ENCODE data around the gene HSD3B2. TPM values are rescaled to one million over a fixed set of nuclear protein-coding genes. Genes with fewer than 3 reads are reported as not detected.
"Not testable (repeated sequence)": the region's sequence is repeated elsewhere in the genome, so short reads cannot be mapped to it uniquely, and the experiment has no call there.

Gene HSD3B2
- polyA plus RNA-seq (ENCODE audit: insufficient read depth in 1 of 5, insufficient read length in 5 of 5, low replicate concordance in 1 of 5), result under 1 TPM; 0.14 to 0.23 (median 0.21) TPM
- long read RNA-seq, donor 1, result 0 reads
- long read RNA-seq, donor 2, result 0 reads
- long read RNA-seq, donor 3, result 0 reads
- long read RNA-seq, donor 4, result 0 reads
- long read RNA-seq, donor 5, result 0 reads
- long read RNA-seq, donor 6, result 0 reads
- long read RNA-seq, donor 7, result 0 reads
- long read RNA-seq, donor 8, result 0 reads

DNA sequence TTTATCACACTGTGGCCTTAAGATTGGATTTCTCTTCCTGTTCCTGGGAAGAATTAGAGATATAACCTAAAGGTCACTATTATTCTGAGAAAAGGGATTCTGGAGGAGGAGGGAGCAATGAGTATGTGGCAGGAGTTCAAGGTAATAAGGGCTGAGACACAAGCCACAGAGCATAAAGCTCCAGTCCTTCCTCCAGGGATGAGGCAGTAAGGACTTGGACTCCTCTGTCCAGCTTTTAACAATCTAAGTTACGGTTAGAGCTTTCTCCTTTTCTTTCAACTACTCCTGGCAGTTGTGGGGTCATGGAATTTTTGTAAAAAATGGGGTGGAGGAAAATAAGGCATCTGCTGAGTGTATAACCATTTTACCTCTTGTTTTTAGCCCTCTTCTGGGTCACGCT lies at the start of gene HSD3B2:
Gene HSD3B2 (plus strand): TSS at position 201 of the 400 bp plus-strand sequence. CDS start 270 bp downstream, outside the sequence.
- DNase-seq, result no peak

DNA sequence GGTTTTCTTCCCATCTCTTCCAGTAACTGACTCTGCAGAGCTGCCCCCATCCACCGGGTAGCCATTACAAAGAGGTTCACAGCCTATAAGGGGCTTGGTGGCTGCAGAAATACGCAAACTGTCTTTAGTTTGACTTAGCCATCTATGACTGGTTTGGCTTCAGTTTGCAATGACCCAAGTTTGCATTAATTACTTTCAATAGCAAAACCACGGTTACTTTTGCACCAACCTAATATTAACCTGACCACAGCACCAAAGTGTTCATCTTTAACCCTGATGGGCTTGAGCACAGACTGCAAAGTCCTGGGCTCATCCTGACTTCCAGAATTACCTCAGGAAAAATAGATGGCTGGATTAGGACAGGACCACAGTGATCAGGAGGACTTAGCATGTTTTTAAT lies 48.5 kb upstream of the HSD3B2 start:
- no peak for DNase-seq

DNA sequence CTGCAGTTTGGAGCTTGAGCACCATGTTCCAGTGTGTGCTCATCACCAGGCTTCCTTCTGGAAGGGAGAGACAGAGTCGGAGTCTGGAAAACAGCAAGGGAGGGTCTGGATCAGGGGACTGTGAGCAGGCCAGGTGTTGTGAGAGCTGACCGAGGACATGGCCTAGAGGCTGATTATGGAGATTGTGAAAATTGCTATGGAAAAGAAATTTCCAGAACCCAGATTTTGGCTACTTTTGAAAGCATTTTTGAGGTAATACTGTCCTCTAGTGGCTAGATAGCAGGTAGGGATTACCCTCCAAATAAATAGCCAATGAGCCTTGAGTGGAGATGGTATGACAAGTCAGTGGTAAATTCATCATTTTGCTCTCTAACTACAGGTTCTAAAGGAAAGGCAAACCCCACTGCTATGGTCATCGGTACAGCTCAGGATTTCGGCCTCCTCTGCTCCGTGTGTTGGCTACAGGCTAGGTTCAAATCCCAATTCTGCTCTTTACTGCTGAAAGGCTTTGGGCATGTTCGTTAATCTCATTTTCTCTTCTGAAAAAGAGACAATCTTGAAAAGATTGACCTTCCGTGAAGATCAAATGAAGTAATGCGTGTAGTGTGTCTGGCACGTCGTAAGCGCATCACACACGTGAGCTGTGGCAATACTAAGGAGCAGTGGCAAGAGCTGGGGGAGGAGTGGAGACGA lies 47.4 kb upstream of the HSD3B2 start:
- DNase-seq, result peak; percentile 27 to 40

DNA sequence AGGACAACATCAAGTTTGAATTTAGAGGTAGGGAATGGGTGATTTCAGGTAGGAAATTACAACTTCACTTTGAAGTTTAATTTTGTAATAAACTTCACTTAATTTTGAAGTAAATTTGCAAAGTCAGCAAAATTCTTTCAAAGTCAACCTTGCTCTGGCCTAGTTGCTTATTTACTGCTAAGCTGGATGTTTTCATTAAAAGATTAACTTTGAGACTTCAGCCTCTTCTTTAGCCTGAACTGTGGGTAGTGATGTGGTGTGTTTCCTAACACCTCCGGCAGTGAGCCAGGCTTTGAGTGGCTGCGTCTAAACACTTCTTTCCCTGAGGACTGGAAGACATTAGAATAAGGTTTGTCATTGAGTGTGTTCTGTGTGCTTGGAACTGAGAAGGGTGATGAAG lies 46.4 kb upstream of the HSD3B2 start, which contains the start of gene HAO2:
Gene HAO2 (plus strand): TSS at position 232 of the 400 bp plus-strand sequence. CDS start 12,301 bp downstream, outside the sequence.
- DNase-seq, result no peak

DNA sequence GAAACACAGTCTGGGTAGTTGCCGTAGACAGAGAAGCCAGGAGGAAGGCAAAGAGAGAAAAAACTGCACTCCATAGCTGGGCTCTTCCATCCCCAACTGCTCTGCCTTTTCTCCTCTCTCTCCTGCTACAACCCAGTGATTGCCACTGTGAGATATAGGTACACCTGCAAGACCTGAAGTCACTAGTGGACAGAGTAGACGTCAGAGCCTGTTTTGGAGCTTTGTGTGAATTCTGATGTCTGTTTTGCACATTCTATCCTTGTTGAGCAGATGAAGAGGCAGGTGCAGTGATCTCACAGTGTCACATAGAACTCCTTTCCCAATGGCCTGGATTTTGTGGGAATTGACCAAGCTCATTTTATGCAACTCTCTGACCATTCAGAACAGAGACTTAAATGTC lies 44.2 kb upstream of the HSD3B2 start:
- no peak for DNase-seq

DNA sequence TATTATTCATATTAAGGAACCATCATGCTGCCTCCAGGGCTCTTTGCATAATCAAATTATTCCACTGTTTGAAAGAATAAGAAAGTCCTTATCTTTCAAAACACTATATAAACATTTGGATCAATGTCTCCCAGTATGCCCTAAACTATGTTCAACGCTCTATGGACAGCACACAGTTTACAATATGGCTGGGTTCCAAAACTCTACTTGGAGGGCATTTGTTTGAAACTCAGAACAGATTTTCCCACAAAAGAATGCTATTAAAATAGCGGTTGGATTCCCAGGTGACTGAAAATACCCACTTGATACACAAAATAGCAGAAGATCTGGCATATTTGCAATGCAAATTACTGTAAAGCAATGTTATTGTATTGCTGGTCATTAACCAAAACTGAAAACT lies 43.1 kb upstream of the HSD3B2 start:
- DNase-seq, result no peak

DNA sequence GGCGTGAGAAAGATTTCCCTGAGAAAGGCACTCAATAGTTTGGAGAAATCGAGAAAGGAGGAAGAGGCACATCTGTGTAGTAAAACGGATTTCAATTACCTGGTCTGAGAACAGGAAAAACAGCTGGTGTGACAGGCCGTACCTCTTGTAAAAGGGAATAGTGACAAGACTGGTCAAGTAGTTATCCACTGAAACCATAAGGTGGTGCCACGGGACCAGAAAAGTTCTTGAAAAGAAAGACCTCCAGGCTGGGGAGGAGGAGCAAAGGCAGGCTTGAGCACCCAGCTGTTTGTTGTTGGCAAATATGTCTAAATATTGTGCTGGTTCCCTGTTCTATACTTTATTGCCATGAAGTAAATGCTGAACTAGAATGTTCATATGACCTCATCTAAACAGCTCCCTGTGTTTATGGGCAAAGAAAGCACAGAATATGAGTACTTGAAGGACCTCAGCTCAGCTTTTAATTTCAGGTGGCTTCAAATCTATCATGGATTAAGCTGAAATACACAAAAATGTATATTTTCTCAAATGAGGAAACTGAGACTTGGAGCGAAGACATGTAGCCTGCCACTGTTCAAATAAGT lies 42.4 kb upstream of the HSD3B2 start:
- DNase-seq, result peak; percentile 67 to 78

DNA sequence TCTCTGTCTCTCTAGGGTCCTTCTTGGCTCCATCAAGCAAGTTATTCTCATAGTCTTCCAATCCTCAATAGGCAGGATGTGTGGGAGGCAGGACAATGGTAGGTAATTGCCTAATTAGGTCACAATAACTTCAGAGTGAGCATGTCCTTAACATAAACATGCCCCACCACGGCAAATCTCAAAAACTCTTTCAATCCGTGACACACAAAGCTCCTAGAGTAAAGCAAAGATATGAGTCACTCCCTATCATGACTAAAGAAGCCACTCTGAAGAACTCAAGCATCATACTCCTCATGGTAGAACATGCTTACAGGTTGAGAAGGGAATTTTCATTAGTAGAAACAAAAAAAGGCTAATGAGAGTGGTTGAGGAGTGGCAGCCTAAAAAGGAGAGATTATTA lies 41.5 kb upstream of the HSD3B2 start:
- DNase-seq, result no peak

DNA sequence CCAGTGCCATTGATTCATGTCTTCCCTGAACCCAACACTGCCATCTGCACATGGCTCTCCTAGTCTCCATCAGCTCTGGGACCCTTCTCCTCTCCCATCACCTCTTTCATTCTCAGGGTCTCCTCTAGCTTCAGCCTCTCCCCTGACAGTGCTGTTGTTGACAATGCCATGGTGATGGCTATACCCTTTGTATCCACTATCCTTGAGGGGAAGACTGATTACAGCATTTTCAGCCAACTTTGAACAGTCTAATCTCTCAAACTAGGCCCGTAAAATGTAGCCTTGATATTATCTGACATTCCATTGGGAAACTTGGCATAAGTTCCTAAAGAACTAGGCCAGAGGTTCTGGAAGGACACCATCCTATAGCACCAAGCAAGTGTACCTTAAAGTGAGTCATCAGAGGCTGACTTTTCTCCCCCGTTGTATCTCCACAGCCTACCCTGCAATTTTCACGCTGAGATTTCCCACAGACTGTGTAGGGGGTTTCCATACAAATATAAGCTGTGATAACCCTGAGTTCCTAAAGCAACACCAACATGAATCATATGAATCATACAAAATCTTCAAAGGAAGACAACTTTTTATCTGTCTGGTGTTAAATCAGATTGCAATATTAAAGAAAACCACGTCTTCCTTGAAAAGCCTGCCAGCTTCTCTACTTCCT lies 40.6 kb upstream of the HSD3B2 start:
- no peak for DNase-seq

DNA sequence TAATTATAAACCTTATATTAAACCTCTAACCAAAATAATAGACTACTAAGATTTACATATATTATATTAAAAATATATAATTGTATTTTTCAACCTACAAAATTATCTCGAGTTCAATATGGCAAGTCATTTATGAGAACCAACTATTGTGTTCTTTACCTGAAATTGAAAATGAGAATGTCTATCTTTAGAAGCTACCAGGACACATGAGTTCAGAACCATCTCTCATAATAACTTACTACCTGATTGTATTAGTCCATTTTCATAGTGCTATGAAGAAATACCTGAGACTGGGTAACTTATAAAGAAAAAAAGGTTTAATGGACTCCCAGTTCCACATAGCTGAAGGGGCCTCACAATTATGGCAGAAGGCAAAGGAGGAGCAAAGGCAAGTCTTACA lies 39.6 kb upstream of the HSD3B2 start:
- no peak for DNase-seq

DNA sequence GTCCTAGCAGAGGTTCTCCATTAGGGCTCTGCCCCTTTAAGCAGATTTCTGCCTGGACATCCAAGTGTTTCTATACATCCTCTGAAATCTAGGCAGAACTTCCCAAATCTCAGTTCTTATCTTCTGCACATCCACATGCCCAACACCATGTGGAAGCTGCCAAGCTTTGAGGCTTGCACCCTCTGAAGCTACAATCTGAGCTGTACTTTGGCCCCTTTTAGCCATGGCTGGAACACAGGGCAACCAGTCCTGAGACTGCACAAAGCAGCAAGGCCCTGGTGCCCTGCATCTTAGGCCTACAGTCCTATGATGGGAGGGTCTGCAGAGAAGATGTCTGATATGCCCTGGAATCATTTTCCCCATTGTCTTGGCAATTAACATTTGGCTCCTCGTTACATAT lies 38.4 kb upstream of the HSD3B2 start:
- no peak for DNase-seq

DNA sequence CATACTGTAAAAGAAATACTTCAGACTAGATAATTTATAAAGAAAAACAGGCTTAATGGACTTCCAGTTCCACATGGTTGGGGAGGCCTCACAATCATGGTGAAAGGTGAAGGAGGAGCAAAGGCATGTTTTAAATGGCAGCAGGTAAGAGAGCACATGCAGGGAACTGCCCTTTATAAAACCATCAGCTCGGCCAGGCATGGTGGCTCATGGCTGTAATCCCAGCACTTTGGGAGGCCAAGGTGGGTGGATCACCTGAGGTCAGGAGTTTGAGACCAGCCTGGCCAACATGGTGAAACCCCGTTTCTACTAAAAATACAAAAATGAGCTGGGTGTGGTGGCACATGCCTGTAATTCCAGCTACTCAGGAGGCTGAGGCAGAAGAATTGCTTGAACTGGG lies 37.4 kb upstream of the HSD3B2 start:
- DNase-seq, result not testable (repeated sequence)

DNA sequence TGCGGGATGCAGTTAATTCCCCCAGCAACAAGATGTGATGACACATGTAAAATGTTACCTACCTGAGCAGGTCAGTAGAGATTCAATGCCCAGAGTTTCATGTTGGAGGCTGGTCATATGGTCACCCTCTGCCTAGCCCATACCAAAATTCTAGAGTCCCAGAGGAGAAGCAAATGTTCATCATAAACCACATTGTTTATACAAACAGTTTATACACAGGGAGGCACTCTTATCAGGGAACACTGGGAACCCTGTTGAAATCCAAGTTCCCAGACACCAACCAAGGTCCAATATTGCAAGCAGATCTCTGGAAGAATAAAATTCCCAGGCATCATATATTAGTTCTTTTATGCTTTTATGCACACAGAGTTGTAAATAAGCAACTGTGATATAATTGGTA lies 35.8 kb upstream of the HSD3B2 start:
- no peak for DNase-seq

DNA sequence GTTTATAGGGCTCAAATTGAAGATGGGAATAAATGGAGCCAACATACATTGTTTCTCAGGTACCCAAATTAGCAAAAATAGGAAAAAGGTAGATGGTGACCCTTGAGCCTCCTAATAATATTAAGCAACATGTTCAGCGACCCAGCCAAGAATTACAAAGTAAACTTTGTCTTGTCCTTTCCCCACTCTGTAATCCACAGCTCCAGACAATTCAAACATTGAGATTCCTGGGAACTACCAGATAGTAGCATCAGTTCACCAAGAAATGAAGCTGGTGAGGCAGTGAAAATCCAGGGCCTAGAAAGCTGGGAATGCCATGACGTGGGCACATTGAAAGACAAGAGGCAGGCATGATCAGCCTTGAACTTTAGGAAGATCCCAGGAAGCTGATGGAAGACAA lies 34.6 kb upstream of the HSD3B2 start:
- DNase-seq, result no peak

DNA sequence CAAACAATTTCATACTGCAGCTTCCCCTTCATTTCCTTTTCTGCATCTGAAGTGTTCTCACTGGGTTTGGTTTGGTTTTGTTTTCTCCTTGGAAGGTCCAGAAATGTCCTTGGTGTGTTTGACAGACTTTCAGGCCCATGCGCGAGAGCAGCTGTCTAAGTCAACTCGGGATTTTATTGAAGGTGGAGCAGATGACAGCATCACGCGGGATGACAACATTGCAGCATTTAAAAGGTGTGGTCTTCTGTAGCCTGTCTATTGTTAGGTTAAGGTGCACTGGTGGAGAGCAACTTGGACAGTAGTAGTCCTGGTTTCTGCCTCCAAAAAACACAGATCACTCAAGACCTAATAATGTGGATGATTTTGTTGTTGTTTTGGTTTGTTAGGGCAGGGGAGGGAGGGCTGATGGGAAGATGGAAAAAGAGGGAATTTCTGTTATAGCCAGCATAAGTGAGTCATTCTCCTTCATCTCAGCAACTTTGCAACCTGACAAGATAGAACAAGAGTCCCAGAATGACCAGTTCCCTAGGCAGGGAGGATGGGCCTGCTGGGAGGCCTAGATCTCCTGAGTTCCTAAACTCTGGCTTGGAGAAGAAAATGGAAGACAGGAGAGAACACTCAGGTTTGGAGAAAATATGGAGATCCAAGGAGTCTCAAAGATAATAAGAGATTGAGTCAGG lies 33.8 kb upstream of the HSD3B2 start:
- DNase-seq, result no peak

DNA sequence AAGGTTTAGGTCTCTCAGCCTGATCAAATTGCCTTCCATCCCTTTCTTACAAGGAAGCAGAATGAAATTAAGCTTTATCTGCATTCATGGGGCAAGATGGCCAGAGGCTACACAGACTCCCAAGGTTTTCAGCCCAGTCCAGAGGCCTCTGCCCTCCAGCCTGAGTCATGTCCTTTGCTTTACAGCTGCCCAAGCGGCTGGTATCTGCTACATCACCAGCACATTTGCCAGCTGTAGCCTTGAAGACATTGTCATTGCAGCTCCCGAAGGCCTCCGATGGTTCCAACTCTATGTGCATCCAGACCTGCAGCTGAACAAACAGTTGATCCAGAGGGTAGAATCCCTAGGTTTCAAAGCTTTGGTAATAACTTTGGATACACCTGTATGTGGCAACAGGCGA lies 30.4 kb upstream of the HSD3B2 start:
- DNase-seq, result no peak

DNA sequence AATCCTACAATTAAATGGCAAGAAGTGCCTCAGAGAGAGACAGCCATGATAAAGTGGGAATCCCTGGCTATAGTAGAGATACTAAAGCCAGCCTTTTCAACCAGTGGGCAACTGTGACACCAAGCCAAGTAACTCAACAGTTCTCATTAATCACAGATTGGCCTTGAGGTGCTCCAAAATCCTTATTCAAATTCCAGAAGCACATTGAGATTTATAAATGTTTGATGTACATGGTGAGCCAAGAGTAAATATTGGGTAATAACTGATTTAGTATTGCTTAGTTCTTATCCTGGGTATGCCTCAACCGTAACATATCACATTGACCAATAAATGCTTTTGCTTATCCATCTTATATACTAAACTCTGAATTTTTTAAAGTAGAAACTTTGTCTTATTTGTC lies 29.3 kb upstream of the HSD3B2 start:
- DNase-seq, result no peak

DNA sequence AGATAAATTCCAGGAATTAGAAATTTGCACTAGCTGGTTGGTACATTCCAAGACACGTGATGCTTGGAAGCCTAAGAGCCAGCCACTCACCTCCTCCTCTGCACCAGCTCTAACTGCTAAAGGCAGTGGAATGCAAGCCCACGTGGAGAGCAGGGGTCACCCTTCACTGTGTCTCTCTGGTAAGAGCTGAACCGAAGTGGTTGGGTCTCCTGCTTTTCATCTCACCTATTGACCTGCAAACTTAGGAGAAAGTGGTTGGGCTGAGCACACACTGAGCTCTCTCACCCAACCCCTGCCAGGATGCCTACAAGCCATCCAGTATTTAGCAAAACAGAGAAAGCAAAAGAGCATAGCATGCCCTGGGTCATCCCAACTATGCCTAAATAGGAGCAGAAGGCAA lies 27.1 kb upstream of the HSD3B2 start:
- DNase-seq, result no peak

DNA sequence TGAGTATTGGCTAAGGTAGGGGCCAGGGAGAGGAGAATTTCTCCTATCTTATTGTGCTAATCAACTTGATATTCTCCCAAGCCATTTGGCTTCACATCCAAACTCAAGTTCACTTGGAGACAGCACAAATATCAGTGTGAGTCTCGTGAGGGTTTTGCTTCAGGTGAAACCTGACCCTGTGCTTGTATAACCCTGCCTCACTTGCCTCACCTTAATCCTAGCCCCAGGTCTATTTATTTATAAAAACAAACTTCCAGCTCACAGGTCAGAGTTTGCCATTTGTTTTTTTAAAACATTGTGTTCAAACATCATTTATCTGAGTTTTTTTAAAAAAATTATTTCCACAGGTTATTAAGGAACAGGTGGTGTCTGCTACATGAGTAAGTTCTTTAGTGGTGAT lies 26.5 kb upstream of the HSD3B2 start:
- no peak for DNase-seq

DNA sequence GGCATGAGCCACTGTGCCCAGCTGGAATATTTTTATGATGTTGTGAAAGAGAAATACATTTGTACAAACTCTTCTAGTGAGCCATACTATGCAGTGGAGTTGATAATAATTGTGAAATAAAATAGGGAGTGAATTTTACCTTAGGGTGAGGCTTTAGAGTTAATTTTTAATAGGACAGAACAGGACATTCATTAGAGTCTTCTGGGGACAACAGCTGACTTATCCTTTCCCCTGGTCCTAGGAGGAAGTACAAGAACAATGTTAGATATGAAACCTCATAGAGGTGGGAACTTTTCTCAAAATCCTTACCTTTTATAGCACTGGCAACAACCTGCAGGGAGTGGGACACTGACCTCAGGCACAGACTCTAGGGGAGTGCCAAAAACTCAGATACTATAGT lies 24.4 kb upstream of the HSD3B2 start:
- no peak for DNase-seq

DNA sequence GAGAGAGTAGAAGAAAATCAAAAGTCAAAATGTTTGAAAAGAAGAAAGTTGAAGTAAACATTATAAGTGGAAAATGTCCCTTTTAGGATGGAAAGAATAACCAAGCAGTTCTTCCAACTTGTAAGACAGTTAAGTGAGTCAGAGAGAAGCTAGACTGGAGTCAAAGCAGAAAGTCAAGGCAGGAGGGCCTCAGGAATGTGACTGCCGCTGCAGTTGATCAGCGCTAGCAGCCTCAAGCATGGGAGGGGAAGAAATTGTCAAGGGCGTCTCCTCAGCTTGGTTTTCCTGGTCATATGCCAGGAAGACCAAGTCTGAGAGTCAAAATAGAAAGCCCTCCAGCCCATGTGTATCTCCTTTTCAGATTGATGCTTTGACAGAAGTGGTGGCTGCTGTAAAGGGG lies 23.2 kb upstream of the HSD3B2 start:
- DNase-seq, result no peak

DNA sequence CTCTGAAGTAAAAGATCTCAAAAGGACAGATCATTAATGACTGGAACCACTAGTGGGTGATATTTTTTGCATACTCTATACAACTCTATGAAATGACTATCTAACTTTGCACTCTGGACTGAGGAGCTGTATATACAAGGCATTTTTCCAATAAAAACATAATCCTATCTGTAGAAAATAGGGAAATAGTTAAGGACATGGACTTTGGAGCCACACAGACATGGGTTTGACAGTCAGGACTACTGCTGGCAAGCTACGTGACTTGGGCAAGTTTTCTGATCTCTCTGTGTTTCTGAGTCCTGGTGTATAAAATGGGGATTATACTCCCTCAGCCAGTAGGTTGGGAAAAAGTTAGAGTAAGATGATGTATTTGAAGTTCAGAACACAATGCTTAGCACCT lies 20.9 kb upstream of the HSD3B2 start:
- no peak for DNase-seq
